Smooth muscle cell (in vitro differentiated cells): Measurements from ENCODE around the gene ARG2. TPM values are rescaled to one million over a fixed set of nuclear protein-coding genes. Genes with fewer than 3 reads are reported as not detected.

Source experiments
- DNase-seq: peaks from one replicate; lab custom pipeline; 2025; ENCODE audit not compliant: unreplicated experiment; lab: John Stamatoyannopoulos, UW
- H2AFZ ChIP-seq: fragments of 200-600 bp; sonication (generic); 2 replicates; pipeline ENCODE4 v1.6.0; 2016; ENCODE audit warnings: antibody characterized with exemption, low read depth, mild to moderate bottlenecking
- H3F3A ChIP-seq: fragments of 200-600 bp; sonication (generic); 2 replicates; pipeline ENCODE4 v1.6.0; 2017; ENCODE audit warnings: antibody characterized with exemption, low read depth
- H3K27ac ChIP-seq: fragments of 200-600 bp; sonication (generic); 2 replicates; pipeline ENCODE4 v1.5.1; 2016; ENCODE audit warnings: low read depth, mild to moderate bottlenecking
- H3K27me3 ChIP-seq: fragments of 200-600 bp; sonication (generic); 2 replicates; pipeline ENCODE4 v1.6.1; 2016; ENCODE audit warnings: low read depth, mild to moderate bottlenecking
- H3K36me3 ChIP-seq: fragments of 200-600 bp; sonication (generic); 2 replicates; pipeline ENCODE4 v1.5.1; 2016; ENCODE audit warnings: low read depth
- H3K4me1 ChIP-seq: fragments of 200-600 bp; sonication (generic); 2 replicates; pipeline ENCODE4 v1.5.1; 2016; ENCODE audit warnings: low read depth
- H3K4me2 ChIP-seq: fragments of 200-600 bp; sonication (generic); 2 replicates; pipeline ENCODE4 v1.6.0; 2016; ENCODE audit warnings: mild to moderate bottlenecking
- H3K4me3 ChIP-seq: fragments of 200-600 bp; sonication (generic); 2 replicates; pipeline ENCODE4 v1.5.1; 2016; ENCODE audit warnings: mild to moderate bottlenecking
- H3K79me2 ChIP-seq: fragments of 200-600 bp; sonication (generic); 2 replicates; pipeline ENCODE4 v1.6.0; 2016; ENCODE audit warnings: low read depth, mild to moderate bottlenecking
- H3K9ac ChIP-seq: fragments of 200-600 bp; sonication (generic); 2 replicates; pipeline ENCODE4 v1.6.0; 2016; ENCODE audit warnings: low read depth
- H3K9me3 ChIP-seq: fragments of 200-600 bp; sonication (generic); replicated peaks from 2 replicates; pipeline ENCODE4 v1.5.1; 2016; ENCODE audit warnings: low read depth
- H4K20me1 ChIP-seq: fragments of 200-600 bp; sonication (generic); 2 replicates; pipeline ENCODE4 v1.6.0; 2016; ENCODE audit warnings: low read depth
- WGBS: methylation state at CpG from one replicate; pipeline ENCODE4 v1.1.7; 2016; ENCODE audit warnings: low lambda C conversion rate; 5-methylcytosine and 5-hydroxymethylcytosine counted together
- polyA plus RNA-seq: library from polyadenylated mRNA; unstranded; fragments of >200 nt; fragmentation: Nextera tagmentation; extraction: Ambion mirVana; gene quantifications from 2 replicates; pipeline ENCODE4 v1.2.1, GENCODE V29; 2016
- total RNA-seq: library from RNA; depleted of rRNA; stranded (reverse); fragments of >200 nt; gene quantifications from 2 replicates; pipeline ENCODE4 v1.2.3, GENCODE V29; 2014
- TF ChIP-seq, protein P1 (sequence below): fragments of 200-600 bp; sonication (generic); IDR thresholded peaks from 2 replicates; pipeline ENCODE4 v1.5.1; 2017; ENCODE audit warnings: borderline replicate concordance, mild to moderate bottlenecking, antibody characterized with exemption; ENCODE audit not compliant: insufficient read depth, poor library complexity, severe bottlenecking

ARG2 gene
- total and polyA plus RNA-seq, 2 experiments from 2014 or later, result 11.3 to 18.5 TPM

- no peak for DNase-seq
- H3K9ac ChIP-seq, result no peak overlapping the region
- no peaks in the 10 kb centered on the region for H3K79me2 ChIP-seq
- WGBS, result 80% methylated on average over 13 of the region's 13 CpGs
- no peak overlapping the region for H3K27ac ChIP-seq
- H3F3A ChIP-seq, result no peaks in the 10 kb centered on the region
- no peaks in the 10 kb centered on the region for H3K36me3 ChIP-seq
- TF ChIP-seq, protein P1, sequence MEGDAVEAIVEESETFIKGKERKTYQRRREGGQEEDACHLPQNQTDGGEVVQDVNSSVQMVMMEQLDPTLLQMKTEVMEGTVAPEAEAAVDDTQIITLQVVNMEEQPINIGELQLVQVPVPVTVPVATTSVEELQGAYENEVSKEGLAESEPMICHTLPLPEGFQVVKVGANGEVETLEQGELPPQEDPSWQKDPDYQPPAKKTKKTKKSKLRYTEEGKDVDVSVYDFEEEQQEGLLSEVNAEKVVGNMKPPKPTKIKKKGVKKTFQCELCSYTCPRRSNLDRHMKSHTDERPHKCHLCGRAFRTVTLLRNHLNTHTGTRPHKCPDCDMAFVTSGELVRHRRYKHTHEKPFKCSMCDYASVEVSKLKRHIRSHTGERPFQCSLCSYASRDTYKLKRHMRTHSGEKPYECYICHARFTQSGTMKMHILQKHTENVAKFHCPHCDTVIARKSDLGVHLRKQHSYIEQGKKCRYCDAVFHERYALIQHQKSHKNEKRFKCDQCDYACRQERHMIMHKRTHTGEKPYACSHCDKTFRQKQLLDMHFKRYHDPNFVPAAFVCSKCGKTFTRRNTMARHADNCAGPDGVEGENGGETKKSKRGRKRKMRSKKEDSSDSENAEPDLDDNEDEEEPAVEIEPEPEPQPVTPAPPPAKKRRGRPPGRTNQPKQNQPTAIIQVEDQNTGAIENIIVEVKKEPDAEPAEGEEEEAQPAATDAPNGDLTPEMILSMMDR, result no peak
- H3K27me3 ChIP-seq, result no peaks in the 10 kb centered on the region
- H3K4me2 ChIP-seq, result no peak overlapping the region
- H3K9me3 ChIP-seq, result no peaks in the 10 kb centered on the region
- no peak overlapping the region for H2AFZ ChIP-seq
- no peaks in the 10 kb centered on the region for H3K4me1 ChIP-seq
- H4K20me1 ChIP-seq, result no peaks in the 10 kb centered on the region
- no peak overlapping the region for H3K4me3 ChIP-seq
Measured at GRCh38 chr14:67577181-67577808, 42.4 kb upstream of the ARG2 start.

DNA sequence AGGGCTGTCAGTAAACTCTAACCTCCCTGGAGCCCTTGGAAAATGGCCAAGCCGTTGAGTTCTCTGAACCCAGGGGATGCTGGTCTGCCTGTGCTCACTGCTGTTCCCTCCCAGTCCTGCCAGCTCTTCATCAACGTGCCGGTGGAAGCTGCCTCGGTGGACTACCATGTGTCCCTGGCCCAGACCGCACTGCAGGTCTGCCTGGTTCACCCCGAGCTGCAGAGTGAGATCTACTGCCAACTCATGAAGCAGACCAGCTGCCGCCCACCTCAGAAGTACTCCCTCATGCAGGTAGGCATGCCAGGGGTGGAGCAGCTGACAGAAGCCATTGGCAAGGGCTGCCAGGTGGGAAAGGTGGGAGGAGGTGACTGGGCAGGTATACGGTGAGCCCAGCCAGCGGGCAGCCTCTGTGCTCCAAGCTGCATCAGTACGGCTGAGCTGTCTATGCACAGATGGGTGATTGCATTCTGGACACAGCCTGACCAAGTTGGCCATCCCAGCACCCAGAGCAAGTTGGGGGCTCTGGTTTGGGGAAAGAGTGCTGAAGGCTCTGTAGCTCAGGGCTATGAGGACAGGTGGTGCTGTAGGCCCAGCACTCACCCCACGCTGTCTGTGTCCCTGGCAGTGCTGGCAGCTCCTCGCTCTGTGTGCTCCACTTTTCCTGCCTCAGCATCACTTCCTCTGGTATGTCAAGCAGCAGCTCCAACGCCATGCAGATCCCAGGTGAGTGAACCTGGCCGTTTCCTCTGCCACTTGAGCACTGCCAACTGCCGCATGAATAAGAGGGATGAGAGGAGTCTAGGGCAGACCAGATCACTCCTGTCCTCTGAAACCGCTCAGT lies 41.6 kb upstream of the ARG2 start:
- Histone ChIP-seq H3K27me3 (no peaks in the 10 kb centered on the region), H3K4me3 (no peak overlapping the region), H4K20me1 (no peaks in the 10 kb centered on the region), H3K79me2 (no peaks in the 10 kb centered on the region), H2AFZ (no peak overlapping the region), H3K27ac (no peak overlapping the region), H3K36me3 (no peaks in the 10 kb centered on the region), H3K9me3 (no peaks in the 10 kb centered on the region), H3K4me2 (no peak overlapping the region), H3F3A (no peaks in the 10 kb centered on the region), H3K4me1 (no peaks in the 10 kb centered on the region), H3K9ac (no peak overlapping the region)
- no peak for DNase-seq
- 95% methylated on average over 15 of the region's 16 CpGs for WGBS
- TF ChIP-seq, protein P1, result no peak

DNA sequence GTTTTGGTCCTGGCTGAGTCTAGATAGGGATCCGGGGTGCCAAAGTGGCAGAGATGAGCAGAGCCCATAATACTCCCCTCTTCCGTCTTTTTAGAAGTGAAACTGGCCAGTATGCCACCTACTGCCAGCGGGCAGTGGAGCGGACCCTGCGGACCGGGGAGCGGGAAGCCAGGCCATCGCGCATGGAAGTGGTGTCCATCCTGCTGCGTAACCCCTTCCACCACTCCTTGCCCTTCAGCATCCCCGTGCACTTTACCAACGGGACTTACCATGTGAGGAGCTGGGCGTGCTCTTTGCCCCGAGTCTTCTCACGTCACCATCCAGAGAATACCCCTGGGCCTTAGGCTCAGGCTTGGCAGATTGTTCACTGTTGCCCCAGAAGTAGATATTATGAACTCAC lies 40.7 kb upstream of the ARG2 start:
- Histone ChIP-seq H2AFZ (no peak overlapping the region), H3K79me2 (no peaks in the 10 kb centered on the region), H3K4me3 (no peak overlapping the region), H4K20me1 (no peaks in the 10 kb centered on the region), H3K4me2 (no peak overlapping the region), H3K27ac (no peak overlapping the region), H3F3A (no peaks in the 10 kb centered on the region), H3K36me3 (no peaks in the 10 kb centered on the region), H3K4me1 (no peaks in the 10 kb centered on the region), H3K9me3 (no peaks in the 10 kb centered on the region), H3K27me3 (no peaks in the 10 kb centered on the region), H3K9ac (no peak overlapping the region)
- TF ChIP-seq, protein P1, result no peak
- no peak for DNase-seq
- WGBS, result 89% methylated on average over 15 of the region's 15 CpGs
